Liver (tissue), 9 donors: Measurements from ENCODE around the gene VWF. TPM values are rescaled to one million over a fixed set of nuclear protein-coding genes. Genes with fewer than 3 reads are reported as not detected.

Experiments used
- DNase-seq: peaks from one replicate; pipeline ENCODE4 v3.0.0-alpha.2; 2017; ENCODE audit warnings: low spot score
- H3K27ac ChIP-seq, 2 donors: one replicate each; pipeline ENCODE4 v1.7.0; 2013; ENCODE audit warnings: inconsistent platforms in 2 of 2, low read length in 2 of 2, control low read depth in 1 of 2, low read depth in 1 of 2, mild to moderate bottlenecking in 1 of 2
- H3K27me3 ChIP-seq, 4 donors: one replicate each; pipeline versions ENCODE4 v1.6.1 to v1.7.0; 2013; ENCODE audit warnings: low read length in 3 of 4, inconsistent platforms in 1 of 4, mild to moderate bottlenecking in 1 of 4, moderate library complexity in 1 of 4; ENCODE audit not compliant: control insufficient read depth in 4 of 4, insufficient read depth in 4 of 4
- H3K36me3 ChIP-seq, 4 donors: one replicate each; pipeline versions ENCODE4 v1.6.1 to v1.7.0; 2013; ENCODE audit warnings: low read length in 3 of 4, mild to moderate bottlenecking in 3 of 4, low read depth in 1 of 4, moderate library complexity in 1 of 4; ENCODE audit not compliant: control insufficient read depth in 4 of 4, insufficient read depth in 3 of 4
- H3K4me1 ChIP-seq, 4 donors: one replicate each; pipeline versions ENCODE4 v1.6.1 to v1.7.0; 2013; ENCODE audit warnings: low read length in 3 of 4, mild to moderate bottlenecking in 3 of 4, moderate library complexity in 1 of 4; ENCODE audit not compliant: control insufficient read depth in 4 of 4, insufficient read depth in 4 of 4
- H3K4me3 ChIP-seq, 3 donors: one replicate each; pipeline versions ENCODE4 v1.6.1 to v1.7.0; 2013; ENCODE audit warnings: low read length in 3 of 3, control low read depth in 1 of 3, low read depth in 1 of 3, mild to moderate bottlenecking in 1 of 3
- H3K9ac ChIP-seq, 2 donors: one replicate each; pipeline ENCODE4 v1.7.0; 2013; ENCODE audit warnings: low read length in 2 of 2, mild to moderate bottlenecking in 2 of 2, moderate library complexity in 2 of 2, control low read depth in 1 of 2, low read depth in 1 of 2
- H3K9me3 ChIP-seq, 4 donors: one replicate each; pipeline versions ENCODE4 v1.6.1 to v1.7.0; 2013; ENCODE audit warnings: low read length in 3 of 4; ENCODE audit not compliant: control insufficient read depth in 4 of 4
- EGR1 ChIP-seq, 2 donors: IDR thresholded peaks; 2 replicates each; pipeline ENCODE4 v1.6.1; 2016 to 2018; ENCODE audit warnings: antibody characterized with exemption in 2 of 2, low read depth in 2 of 2
- FOXA1 ChIP-seq: IDR thresholded peaks from 2 replicates; pipeline ENCODE4 v1.6.1; 2016; ENCODE audit warnings: antibody characterized with exemption
- FOXA2 ChIP-seq: IDR thresholded peaks from 2 replicates; pipeline ENCODE4 v1.6.1; 2016; ENCODE audit warnings: antibody characterized with exemption
- GABPA ChIP-seq, 2 donors: IDR thresholded peaks in 1 of 2; conservative IDR thresholded peaks in 1 of 2; 2 replicates each; pipeline ENCODE4 v1.6.1; 2016; ENCODE audit warnings: antibody characterized with exemption in 2 of 2, mild to moderate bottlenecking in 1 of 2, moderate library complexity in 1 of 2
- HNF4A ChIP-seq, 2 donors: conservative IDR thresholded peaks; 2 replicates each; pipeline ENCODE4 v1.6.1; 2016; ENCODE audit warnings: antibody characterized with exemption in 2 of 2, mild to moderate bottlenecking in 2 of 2
- HNF4G ChIP-seq: IDR thresholded peaks from 2 replicates; pipeline ENCODE4 v1.6.1; 2016; ENCODE audit warnings: antibody characterized with exemption
- JUND ChIP-seq, 2 donors: IDR thresholded peaks; 2 replicates each; pipeline ENCODE4 v1.6.1; 2016; ENCODE audit warnings: antibody characterized with exemption in 2 of 2
- NR2F2 ChIP-seq: IDR thresholded peaks from 2 replicates; pipeline ENCODE4 v1.6.1; 2016; ENCODE audit warnings: antibody characterized with exemption
- RXRA ChIP-seq, 2 donors: IDR thresholded peaks; 2 replicates each; pipeline ENCODE4 v1.6.1; 2017 to 2018; ENCODE audit warnings: antibody characterized with exemption in 2 of 2, mild to moderate bottlenecking in 1 of 2
- SP1 ChIP-seq: IDR thresholded peaks from 2 replicates; pipeline ENCODE4 v1.6.1; 2018; ENCODE audit warnings: antibody characterized with exemption, mild to moderate bottlenecking
- TAF1 ChIP-seq: conservative IDR thresholded peaks from 2 replicates; pipeline ENCODE4 v1.6.1; 2016; ENCODE audit warnings: antibody characterized with exemption, mild to moderate bottlenecking
- YY1 ChIP-seq: IDR thresholded peaks from 2 replicates; pipeline ENCODE4 v1.6.1; 2016; ENCODE audit warnings: antibody characterized with exemption, mild to moderate bottlenecking
- WGBS: extraction: QIAGEN DNeasy Blood & Tissue Kit; methylation state at CpG from one replicate; pipeline ENCODE4 v1.1.7; 2013; 5-methylcytosine and 5-hydroxymethylcytosine counted together
- polyA plus RNA-seq, 2 donors: library from polyadenylated mRNA; stranded (reverse) in 1 of 2; unstranded in 1 of 2; fragments of 200-250 nt in 1 of 2; fragments of >200 nt in 1 of 2; fragmentation: Nextera tagmentation in 1 of 2; extraction: Ambion mirVana in 1 of 2; gene quantifications; one replicate each; pipeline versions ENCODE4 v1.2.1 to v1.2.3, GENCODE V29; 2013 to 2015
- total RNA-seq, 2 donors: library from RNA; depleted of rRNA; stranded (reverse); fragments of >200 nt; gene quantifications; one replicate each; pipeline ENCODE4 v1.2.3, GENCODE V29; 2014
- TF ChIP-seq, protein P1 (sequence below): IDR thresholded peaks from 2 replicates; pipeline ENCODE4 v1.6.1; 2016; ENCODE audit warnings: antibody characterized with exemption
- TF ChIP-seq, protein P2 (sequence below): IDR thresholded peaks from 2 replicates; pipeline ENCODE4 v1.6.1; 2016; ENCODE audit warnings: antibody characterized with exemption, mild to moderate bottlenecking
- TF ChIP-seq, protein P3 (sequence below): fragments of 150-350 bp; IDR thresholded peaks from 2 replicates; pipeline ENCODE4 v1.5.1; 2017; ENCODE audit warnings: improper control_type of control experiment, low read depth, low read length; ENCODE audit not compliant: missing input control
- TF ChIP-seq, protein P4 (sequence below): IDR thresholded peaks from 2 replicates; pipeline ENCODE4 v1.6.1; 2016; ENCODE audit warnings: antibody characterized with exemption
- TF ChIP-seq, protein P5 (sequence below): IDR thresholded peaks from 2 replicates; pipeline ENCODE4 v1.6.1; 2016; ENCODE audit warnings: antibody characterized with exemption
- donor health status: healthy.
- donor health status: healthy.
- donor health status: healthy.
- donor health status: healthy.
- donor health status: healthy.

The VWF gene
- total and polyA plus RNA-seq, 4 donors = 2.1 to 10.8 (median 4.0) TPM

DNA sequence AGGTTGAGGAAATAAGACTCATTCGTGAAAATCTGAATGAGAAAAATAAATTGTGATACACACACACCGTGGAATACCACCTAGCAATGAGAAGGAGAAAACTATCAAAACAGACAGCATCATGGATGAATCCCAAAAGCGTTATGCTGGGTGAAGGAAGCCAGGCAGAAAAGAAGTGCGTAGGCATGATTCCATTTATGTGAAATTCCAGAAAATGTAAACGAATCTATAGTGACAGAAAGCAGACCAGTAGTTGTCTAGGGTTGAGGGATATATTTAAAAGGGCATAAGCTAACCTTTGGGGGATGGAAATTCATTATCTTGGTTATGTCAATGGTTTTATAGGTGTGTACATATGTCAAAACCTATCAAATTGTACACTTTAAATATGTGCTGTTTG lies 136.9 kb downstream of the VWF start:
- Histone ChIP-seq H3K9me3 (no peaks in the 10 kb centered on the region), H3K27me3 (no peaks in the 10 kb centered on the region), H3K36me3 (no peaks in the 10 kb centered on the region), H3K27ac (no peak overlapping the region), H3K4me3 (no peak overlapping the region), H3K9ac (no peak overlapping the region), H3K4me1 (peaks cover 0 to 4% (median 0%) of the 10 kb centered on the region in 4 donors)
- no peak for TF ChIP-seq EGR1 (IDR thresholded peaks at IDR 0.05; ENCODE audit: low read depth in 2 of 2)
- no peak for TF ChIP-seq SP1
- TF ChIP-seq HNF4G = no peak
- TF ChIP-seq, protein P1, sequence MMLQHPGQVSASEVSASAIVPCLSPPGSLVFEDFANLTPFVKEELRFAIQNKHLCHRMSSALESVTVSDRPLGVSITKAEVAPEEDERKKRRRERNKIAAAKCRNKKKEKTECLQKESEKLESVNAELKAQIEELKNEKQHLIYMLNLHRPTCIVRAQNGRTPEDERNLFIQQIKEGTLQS = no peak
- TF ChIP-seq JUND (IDR thresholded peaks at IDR 0.05) = no peak
- TF ChIP-seq, protein P2, sequence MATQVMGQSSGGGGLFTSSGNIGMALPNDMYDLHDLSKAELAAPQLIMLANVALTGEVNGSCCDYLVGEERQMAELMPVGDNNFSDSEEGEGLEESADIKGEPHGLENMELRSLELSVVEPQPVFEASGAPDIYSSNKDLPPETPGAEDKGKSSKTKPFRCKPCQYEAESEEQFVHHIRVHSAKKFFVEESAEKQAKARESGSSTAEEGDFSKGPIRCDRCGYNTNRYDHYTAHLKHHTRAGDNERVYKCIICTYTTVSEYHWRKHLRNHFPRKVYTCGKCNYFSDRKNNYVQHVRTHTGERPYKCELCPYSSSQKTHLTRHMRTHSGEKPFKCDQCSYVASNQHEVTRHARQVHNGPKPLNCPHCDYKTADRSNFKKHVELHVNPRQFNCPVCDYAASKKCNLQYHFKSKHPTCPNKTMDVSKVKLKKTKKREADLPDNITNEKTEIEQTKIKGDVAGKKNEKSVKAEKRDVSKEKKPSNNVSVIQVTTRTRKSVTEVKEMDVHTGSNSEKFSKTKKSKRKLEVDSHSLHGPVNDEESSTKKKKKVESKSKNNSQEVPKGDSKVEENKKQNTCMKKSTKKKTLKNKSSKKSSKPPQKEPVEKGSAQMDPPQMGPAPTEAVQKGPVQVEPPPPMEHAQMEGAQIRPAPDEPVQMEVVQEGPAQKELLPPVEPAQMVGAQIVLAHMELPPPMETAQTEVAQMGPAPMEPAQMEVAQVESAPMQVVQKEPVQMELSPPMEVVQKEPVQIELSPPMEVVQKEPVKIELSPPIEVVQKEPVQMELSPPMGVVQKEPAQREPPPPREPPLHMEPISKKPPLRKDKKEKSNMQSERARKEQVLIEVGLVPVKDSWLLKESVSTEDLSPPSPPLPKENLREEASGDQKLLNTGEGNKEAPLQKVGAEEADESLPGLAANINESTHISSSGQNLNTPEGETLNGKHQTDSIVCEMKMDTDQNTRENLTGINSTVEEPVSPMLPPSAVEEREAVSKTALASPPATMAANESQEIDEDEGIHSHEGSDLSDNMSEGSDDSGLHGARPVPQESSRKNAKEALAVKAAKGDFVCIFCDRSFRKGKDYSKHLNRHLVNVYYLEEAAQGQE = no peak
- no peak for TF ChIP-seq GABPA (IDR thresholded peaks at IDR 0.05 in 1 of 2, conservative IDR thresholded peaks at IDR 0.05 in 1 of 2)
- no peak for TF ChIP-seq RXRA (IDR thresholded peaks at IDR 0.05)
- TF ChIP-seq FOXA2 = no peak
- WGBS = 84% methylated on average over 5 of the region's 5 CpGs
- DNase-seq = no peak

DNA sequence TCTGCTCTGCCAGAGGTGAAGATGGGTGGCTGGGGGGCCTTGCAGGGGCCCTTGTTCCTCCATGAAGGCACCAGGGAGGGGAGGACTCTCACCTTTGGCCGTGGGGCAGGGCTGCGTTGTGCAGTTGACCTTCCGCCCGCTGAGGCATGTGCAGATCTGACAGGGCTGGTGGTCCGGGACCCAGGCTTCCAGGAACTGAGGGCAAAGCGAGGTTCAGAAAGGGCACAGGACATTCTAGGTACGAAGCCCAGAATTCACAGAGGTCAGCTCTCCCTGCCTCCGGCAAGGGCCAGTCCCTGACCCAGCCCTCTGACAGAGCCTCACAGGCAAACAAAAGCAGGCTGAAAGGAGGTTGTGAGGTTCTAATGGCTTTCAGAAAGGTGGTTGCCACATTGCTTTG lies 139.0 kb downstream of the VWF start:
- H3K9ac ChIP-seq = no peak overlapping the region
- no peaks in the 10 kb centered on the region for H3K36me3 ChIP-seq
- no peak overlapping the region for H3K27ac ChIP-seq
- WGBS = 57% methylated on average over 8 of the region's 8 CpGs
- peak; percentile 47 for DNase-seq
- no peaks in the 10 kb centered on the region for H3K27me3 ChIP-seq
- H3K4me1 ChIP-seq = peaks cover 0 to 4% (median 0%) of the 10 kb centered on the region in 4 donors
- H3K4me3 ChIP-seq = no peak overlapping the region
- H3K9me3 ChIP-seq = no peaks in the 10 kb centered on the region
- TF ChIP-seq RXRA (IDR thresholded peaks at IDR 0.05) (peak in 1 of 2 donors; percentile 64), HNF4A (conservative IDR thresholded peaks at IDR 0.05) (peak; percentile 21 to 55), SP1 (peak; percentile 31)
- TF ChIP-seq, protein P1 = no peak

DNA sequence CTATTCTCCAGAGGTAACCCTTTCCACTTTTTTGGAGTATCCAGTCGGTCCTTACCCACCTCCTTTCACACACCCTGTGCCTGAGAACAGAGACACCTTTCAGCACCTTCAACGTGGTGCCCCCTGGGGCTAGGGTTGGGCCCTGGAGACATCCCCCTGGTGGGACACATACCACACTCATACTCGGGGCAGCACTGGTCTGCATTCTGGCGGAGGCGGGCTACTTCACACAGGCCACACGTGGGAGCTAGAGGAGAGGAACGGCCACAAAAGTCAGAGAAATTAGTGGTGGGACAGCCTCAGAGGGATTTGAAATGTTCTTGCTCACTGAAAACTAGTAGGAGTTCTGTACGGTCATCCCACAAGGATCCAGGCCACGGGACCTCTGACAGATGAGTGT lies 139.6 kb downstream of the VWF start:
- 77% methylated on average over 9 of the region's 9 CpGs for WGBS
- H3K27ac ChIP-seq = no peak overlapping the region
- peaks cover 0 to 4% (median 0%) of the 10 kb centered on the region in 4 donors for H3K4me1 ChIP-seq
- H3K9ac ChIP-seq = no peak overlapping the region
- no peak overlapping the region for H3K4me3 ChIP-seq
- no peak for DNase-seq
- no peaks in the 10 kb centered on the region for H3K36me3 ChIP-seq
- H3K27me3 ChIP-seq = no peaks in the 10 kb centered on the region
- no peaks in the 10 kb centered on the region for H3K9me3 ChIP-seq
- no peak for TF ChIP-seq RXRA (IDR thresholded peaks at IDR 0.05)
- TF ChIP-seq, protein P3, sequence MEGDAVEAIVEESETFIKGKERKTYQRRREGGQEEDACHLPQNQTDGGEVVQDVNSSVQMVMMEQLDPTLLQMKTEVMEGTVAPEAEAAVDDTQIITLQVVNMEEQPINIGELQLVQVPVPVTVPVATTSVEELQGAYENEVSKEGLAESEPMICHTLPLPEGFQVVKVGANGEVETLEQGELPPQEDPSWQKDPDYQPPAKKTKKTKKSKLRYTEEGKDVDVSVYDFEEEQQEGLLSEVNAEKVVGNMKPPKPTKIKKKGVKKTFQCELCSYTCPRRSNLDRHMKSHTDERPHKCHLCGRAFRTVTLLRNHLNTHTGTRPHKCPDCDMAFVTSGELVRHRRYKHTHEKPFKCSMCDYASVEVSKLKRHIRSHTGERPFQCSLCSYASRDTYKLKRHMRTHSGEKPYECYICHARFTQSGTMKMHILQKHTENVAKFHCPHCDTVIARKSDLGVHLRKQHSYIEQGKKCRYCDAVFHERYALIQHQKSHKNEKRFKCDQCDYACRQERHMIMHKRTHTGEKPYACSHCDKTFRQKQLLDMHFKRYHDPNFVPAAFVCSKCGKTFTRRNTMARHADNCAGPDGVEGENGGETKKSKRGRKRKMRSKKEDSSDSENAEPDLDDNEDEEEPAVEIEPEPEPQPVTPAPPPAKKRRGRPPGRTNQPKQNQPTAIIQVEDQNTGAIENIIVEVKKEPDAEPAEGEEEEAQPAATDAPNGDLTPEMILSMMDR = no peak
- TF ChIP-seq, protein P4, sequence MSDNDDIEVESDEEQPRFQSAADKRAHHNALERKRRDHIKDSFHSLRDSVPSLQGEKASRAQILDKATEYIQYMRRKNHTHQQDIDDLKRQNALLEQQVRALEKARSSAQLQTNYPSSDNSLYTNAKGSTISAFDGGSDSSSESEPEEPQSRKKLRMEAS = no peak
- no peak for TF ChIP-seq SP1
- TF ChIP-seq, protein P5, sequence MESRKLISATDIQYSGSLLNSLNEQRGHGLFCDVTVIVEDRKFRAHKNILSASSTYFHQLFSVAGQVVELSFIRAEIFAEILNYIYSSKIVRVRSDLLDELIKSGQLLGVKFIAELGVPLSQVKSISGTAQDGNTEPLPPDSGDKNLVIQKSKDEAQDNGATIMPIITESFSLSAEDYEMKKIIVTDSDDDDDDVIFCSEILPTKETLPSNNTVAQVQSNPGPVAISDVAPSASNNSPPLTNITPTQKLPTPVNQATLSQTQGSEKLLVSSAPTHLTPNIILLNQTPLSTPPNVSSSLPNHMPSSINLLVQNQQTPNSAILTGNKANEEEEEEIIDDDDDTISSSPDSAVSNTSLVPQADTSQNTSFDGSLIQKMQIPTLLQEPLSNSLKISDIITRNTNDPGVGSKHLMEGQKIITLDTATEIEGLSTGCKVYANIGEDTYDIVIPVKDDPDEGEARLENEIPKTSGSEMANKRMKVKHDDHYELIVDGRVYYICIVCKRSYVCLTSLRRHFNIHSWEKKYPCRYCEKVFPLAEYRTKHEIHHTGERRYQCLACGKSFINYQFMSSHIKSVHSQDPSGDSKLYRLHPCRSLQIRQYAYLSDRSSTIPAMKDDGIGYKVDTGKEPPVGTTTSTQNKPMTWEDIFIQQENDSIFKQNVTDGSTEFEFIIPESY = no peak
- TF ChIP-seq FOXA1 = no peak
- TF ChIP-seq YY1 = no peak
- TF ChIP-seq NR2F2 = no peak
- TF ChIP-seq, protein P1 = no peak
- no peak for TF ChIP-seq TAF1
- TF ChIP-seq HNF4A (conservative IDR thresholded peaks at IDR 0.05) = no peak
- TF ChIP-seq EGR1 (IDR thresholded peaks at IDR 0.05; ENCODE audit: low read depth in 2 of 2) = no peak
